Progenitor cell of endocrine pancreas (in vitro differentiated cells): ENCODE results near the gene BEST3. TPM values are rescaled to one million over a fixed set of nuclear protein-coding genes. Genes with fewer than 3 reads are reported as not detected.

ENCODE experiments used
- DNase-seq: peaks from one replicate; pipeline ENCODE4 v3.0.0; 2021; ENCODE audit warnings: low spot score; ENCODE audit not compliant: unreplicated experiment
- H3K27ac Mint-ChIP-seq: 2 replicates; pipeline ENCODE4 v1.8.0; 2021; ENCODE audit warnings: mild to moderate bottlenecking, moderate library complexity, mixed read lengths
- H3K27me3 Mint-ChIP-seq: 2 replicates; pipeline ENCODE4 v1.8.0; 2021; ENCODE audit warnings: mixed read lengths
- H3K36me3 Mint-ChIP-seq: 2 replicates; pipeline ENCODE4 v1.8.0; 2022; ENCODE audit warnings: mixed read lengths; ENCODE audit not compliant: insufficient read depth
- H3K4me1 Mint-ChIP-seq: 2 replicates; pipeline ENCODE4 v1.8.0; 2021; ENCODE audit warnings: low read depth, mixed read lengths
- H3K4me3 Mint-ChIP-seq: 2 replicates; pipeline ENCODE4 v1.8.0; 2021; ENCODE audit warnings: low read depth, mild to moderate bottlenecking, moderate library complexity, mixed read lengths
- H3K9me3 Mint-ChIP-seq: 2 replicates; pipeline ENCODE4 v1.8.0; 2021; ENCODE audit warnings: low read depth, mixed read lengths
- CTCF ChIP-seq: fragments of 200-600 bp; sonication (generic); IDR thresholded peaks from one replicate; pipeline ENCODE4 v1.5.0; 2021; ENCODE audit warnings: antibody characterized with exemption, mild to moderate bottlenecking; ENCODE audit not compliant: unreplicated experiment
- total RNA-seq: library from RNA; stranded (reverse); gene quantifications from 2 replicates; pipeline ENCODE4 v1.2.1, GENCODE V29; 2021

BEST3 gene
- total RNA-seq, 1 donor from 2014 or later: not detected

- Mint-ChIP-seq H3K4me1 (no peaks in the 10 kb centered on the region), H3K36me3 (no peaks in the 10 kb centered on the region), H3K4me3 (no peak overlapping the region), H3K27me3 (no peaks in the 10 kb centered on the region), H3K9me3 (no peaks in the 10 kb centered on the region), H3K27ac (no peak overlapping the region)
- no peak for DNase-seq
- TF ChIP-seq CTCF: no peak
Measured at GRCh38 chr12:69714542-69714941, 15.4 kb upstream of the BEST3 start.

- H3K4me1 Mint-ChIP-seq: no peaks in the 10 kb centered on the region
- DNase-seq: no peak
- H3K4me3 Mint-ChIP-seq: no peak overlapping the region
- no peaks in the 10 kb centered on the region for H3K9me3 Mint-ChIP-seq
- no peak overlapping the region for H3K27ac Mint-ChIP-seq
- no peaks in the 10 kb centered on the region for H3K27me3 Mint-ChIP-seq
- no peak for TF ChIP-seq CTCF
- H3K36me3 Mint-ChIP-seq: no peaks in the 10 kb centered on the region
Measured at GRCh38 chr12:69712826-69713225, 13.7 kb upstream of the BEST3 start.

- Mint-ChIP-seq H3K36me3 (no peaks in the 10 kb centered on the region), H3K27me3 (peaks cover 5% of the 10 kb centered on the region), H3K4me3 (no peak overlapping the region), H3K4me1 (no peaks in the 10 kb centered on the region), H3K9me3 (no peaks in the 10 kb centered on the region), H3K27ac (no peak overlapping the region)
- TF ChIP-seq CTCF: peak; percentile 40
- no peak for DNase-seq
Measured at GRCh38 chr12:69708649-69709048, 9.5 kb upstream of the BEST3 start.

GRCh38 chr12:69704357-69704756 lies 5.3 kb upstream of the BEST3 start:
- Mint-ChIP-seq H3K27ac (no peak overlapping the region), H3K9me3 (no peaks in the 10 kb centered on the region), H3K4me3 (no peak overlapping the region), H3K4me1 (peaks cover 10% of the 10 kb centered on the region), H3K27me3 (peaks cover 5% of the 10 kb centered on the region), H3K36me3 (no peaks in the 10 kb centered on the region)
- no peak for DNase-seq
- TF ChIP-seq CTCF: no peak

DNA sequence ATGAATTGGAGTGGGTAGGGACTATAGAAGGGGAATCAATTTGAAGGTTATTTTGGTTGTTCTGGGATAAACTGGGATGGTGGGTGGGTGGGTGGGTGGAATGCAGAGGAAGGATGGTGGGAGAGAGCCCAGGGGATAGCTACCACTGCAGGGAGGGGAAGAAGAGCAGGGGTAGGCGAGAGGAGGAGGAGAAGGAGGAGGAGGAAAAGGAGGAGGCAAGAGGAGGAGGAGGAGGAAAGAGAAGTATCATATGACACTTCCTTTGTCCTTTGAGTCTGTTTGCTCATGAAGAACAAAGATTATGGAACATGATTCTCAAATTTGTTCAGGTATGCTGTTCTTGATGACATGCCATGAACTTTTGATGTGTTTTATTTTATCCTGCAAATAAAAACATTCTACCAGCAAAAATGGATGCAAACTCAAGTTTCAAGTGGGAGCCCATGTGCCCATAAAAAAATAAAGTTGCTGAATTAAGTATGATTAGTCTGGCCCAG lies 4.1 kb upstream of the BEST3 start:
- TF ChIP-seq CTCF: no peak

More for the DNA sequence above, 4.1 kb upstream of the BEST3 start:
- Mint-ChIP-seq H3K4me3 (no peak overlapping the region), H3K9me3 (no peaks in the 10 kb centered on the region), H3K36me3 (no peaks in the 10 kb centered on the region), H3K27me3 (peaks cover 5% of the 10 kb centered on the region), H3K27ac (no peak overlapping the region), H3K4me1 (peaks cover 10% of the 10 kb centered on the region)
- DNase-seq: no peak
